ENCODE results near the gene GARS1.

Gene GARS1

DNA sequence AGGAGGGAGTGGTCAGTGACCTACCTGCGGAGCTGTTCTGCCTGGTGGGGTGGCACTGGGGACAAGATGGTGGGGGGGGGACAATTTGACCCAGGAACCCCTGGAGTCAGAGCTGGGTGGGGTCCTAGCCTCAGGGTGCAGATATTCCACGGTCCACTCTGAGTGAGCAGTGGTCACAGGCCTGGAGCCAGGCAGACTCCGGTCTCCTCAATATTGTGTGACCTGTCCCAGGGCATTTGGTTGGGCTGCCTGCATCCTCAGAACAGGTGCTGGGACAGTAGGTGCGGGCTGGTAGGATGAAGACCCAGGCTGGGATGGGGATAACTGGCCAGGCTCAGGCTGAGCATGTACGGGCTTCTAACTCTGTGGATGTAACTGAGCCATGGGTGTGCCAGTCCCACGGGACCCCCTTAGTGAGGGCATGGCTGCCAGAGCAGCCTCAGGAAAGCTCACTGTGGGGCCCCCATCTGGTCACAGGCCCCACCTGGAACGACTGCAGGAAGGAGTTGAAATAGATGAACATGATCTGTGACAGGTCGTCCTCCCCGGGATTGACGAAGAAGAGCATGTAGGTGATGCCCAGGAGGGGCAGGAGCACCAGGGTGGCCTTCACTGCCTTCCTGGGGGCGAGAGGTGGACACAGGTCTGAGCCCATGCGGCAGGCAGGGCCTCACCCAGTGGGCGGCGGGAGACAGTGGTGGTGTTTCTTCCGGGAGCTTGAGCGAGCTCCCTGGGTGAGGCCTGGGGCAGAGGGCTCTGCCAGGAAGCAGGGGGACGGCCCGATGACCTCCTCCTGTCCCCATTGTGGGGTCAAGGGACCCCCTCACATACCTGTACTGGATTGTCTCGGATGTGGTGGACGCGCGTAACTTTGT, 60.7 kb downstream of the GARS1 start:
- DNase-seq (ENCODE audit: low read depth, low spot score): no peak

DNA sequence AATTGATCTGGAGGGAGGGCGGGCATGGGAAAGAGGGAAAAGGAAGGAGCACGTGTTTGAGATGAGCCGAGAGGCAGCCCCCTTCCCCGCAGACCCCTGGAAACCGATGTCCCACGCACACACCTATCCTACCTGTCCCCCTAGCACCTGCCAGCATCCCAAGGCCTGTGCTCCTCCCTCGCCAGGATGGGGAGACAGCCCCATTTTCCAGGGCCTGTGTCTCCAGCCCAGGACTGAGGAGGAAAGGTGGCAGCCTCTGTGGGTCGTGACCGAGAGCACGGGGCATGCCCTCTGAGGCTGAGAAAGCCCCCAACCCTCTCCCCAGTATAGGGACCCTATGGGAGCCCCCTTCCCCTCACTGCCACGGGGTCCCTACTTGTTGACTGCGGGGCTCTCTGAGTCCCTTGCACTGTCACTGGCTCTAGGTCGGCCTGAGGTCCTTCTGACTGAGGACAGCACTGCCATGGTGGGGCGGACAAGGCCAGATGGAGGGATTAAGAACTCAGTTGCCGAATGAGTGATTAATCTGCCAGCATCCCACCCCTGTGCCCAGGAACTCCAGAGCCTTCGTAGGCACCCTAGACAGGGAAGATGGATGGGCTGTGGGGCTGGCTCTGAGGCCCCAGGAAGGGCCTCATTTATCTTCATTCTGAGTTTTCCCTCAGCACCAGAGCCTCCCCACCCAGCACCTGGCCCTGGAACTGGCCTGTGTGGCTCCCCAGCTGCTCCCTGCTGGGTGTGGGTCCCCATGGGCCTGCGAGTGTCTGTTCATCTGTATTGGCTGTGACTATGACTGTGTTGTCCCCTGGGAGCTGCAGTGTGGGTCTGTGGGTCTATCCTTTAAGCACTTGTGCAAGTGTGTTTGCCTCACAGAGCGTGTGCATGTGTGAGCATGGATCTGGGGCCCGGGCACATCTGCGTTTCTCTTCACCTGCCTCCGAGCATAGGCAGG, 61.6 kb downstream of the GARS1 start:
- DNase-seq (ENCODE audit: low read depth, low spot score): no peak

DNA sequence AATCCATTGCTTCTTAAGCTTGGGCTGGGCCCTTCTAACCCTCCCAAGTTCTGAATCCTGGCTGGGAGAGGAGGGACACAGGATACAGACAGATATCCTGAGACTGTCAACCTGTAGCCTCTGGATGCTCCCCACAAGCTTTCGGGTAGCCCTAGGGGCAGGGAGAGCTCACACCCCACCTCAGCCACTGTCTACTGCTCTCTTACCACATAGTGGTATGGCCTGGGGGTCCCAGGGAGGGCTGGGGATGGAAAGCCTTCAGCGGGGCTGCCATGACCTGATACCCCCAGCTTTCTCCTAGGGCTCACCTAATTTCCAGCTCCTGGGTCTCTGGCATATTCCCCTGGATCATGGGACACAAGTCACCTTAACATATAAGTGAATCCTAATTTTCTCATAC, 62.5 kb downstream of the GARS1 start:
- DNase-seq (ENCODE audit: low read depth, low spot score): no peak

DNA sequence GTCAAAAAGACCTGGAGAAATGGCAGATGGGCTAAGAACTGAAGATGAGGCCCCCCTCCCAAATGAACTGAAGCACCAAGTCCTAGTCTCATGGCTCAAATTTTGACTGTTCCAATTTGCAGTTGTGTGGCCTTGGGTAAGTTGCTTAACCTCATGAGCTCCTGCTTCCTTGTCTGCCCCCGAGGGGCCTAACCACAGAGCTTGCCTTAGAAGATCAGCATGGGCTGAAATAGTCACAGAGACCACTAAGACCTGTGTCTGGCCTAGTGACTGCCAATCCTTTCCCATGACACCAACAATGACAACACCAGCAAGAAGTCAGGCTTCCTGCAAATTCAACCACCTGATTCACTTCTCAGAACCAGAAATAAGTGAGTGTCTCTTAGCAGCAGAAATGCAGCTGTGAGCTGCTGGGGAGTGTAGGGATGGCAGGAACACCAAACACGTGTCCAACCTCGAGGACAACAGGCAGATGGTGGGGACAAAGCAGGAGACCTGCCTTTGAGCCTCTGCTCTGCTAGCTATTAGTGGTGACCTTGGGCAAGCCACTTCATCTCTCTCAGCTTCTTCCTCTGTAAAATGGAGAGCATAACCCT, 63.9 kb downstream of the GARS1 start:
- DNase-seq (ENCODE audit: low read depth, low spot score): no peak

DNA sequence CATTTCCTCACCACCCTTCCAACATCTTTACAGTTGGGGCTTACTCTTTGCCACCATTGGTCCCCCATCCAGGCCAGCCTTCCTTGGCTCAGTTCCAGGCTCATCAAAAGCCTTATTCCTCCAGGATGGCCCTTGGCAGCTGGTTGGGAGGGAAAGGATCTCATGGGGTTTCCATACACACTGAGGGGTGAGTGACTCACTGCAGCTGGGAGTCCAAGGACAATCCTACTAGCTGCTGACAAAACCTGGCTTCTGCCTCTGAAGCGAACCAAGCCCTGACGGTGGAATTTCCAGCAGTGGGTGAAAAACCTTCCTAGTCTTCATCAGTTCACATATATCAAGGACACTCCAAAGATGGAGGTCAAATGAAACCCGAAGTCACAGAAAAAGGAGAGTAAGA, 64.6 kb downstream of the GARS1 start:
- no peak for DNase-seq (ENCODE audit: low read depth, low spot score)

DNA sequence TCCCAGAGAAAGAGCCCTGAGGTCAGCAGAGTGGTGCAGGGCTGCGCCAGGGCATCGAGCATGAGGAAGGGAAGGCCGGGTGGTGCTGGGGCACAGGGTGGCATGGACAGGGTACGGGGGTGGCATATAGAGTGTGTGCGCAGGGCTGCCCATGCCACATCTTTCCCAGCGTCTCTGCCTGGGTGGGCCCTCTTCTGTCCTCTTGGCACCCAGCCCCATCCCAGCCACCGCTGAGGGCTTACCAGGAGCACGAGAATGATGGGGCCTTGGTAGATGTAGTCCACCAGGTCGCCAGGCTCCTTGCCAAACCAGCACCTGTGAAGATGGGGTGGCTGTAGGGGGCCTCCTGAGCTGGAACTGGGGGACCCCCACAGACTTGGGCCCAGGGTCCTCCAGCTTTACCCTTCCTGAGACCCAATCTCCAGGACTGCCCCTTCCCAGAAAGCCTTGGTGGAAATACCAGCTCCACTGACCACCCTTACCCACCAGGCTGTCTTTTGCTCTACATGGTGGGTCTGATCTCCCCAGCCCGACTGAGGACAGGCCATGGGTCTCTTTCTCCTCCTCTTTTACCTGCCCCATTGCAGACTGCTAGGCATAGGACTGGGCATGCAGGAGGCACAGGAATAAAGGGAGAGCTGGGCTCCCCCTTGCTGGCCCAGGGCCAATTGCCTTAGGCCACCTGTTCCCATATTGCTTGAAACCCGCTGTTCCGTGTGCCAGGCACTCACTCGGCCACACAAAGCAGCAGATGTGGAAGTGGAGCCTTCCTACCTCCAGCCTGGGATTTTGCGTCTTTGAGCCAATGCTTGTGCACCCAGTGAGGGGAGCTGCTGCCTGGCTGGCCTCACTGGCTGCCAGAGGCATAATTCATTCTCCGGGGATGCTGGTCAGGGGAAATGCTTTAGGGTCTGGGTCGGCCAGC, 65.9 kb downstream of the GARS1 start:
- no peak for DNase-seq (ENCODE audit: low read depth, low spot score)

DNA sequence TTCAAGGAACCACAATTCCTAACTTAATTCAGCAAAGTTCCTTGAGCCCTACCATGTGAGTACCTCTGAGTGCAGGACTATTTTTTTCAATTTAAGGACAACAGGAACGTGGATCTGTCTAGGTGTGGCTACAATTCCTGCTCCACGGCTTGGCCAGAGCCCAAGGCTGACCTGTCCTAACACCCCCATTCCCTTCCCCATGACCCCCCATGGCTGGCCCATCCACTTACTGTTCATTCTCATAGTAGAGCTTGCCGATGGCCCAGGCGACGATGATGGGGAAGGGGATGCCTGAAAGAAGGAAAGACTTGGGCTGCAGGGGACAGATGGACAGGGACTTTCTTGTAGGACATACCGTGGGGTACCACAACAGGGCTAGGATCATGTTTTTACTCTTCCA, 67.2 kb downstream of the GARS1 start:
- DNase-seq (ENCODE audit: low read depth, low spot score): no peak

DNA sequence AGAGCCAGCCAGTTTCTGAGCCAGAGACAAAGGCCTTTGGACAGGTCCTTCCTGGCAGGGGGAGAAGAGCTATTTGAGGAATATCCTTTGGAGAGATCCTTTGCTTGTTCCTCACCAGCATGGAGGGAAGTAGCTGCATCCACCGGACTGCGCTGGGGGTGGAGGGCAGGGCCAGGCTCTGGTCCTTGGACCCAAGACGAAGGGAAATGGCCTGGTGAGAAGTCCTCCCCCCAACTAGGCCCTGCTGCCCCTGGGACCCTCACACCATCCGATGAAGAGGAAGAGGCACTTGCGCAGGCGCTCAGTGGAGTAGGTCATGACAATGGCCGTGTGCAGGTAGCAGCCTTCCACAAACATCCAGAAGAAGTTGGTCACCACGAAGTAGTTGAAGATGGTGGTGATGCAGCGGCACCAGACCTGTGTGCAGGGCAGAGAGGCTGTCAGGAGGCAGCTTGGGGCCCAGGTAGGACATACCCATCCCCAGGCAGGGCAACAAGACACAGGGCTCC, 67.8 kb downstream of the GARS1 start:
- DNase-seq (ENCODE audit: low read depth, low spot score): no peak

DNA sequence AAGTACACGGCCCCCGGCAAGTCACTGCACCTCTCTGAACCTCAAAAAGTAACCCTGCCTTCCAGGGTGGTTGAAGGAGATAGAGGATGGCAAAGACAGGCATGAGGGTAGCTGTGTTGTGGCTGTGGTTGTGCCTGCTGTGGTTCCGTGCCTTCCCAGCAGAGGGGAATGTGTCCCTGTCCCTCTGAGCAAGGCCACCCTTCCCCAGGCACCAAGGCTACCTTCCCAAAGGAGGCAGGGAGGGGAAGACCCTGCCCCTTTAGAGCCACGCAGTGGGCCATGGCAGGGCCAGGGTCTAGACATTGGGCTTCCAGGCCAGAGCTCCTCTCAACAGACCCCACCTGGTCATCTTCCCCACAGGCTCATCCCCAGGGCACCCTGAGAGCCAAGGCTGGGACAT, 68.7 kb downstream of the GARS1 start:
- DNase-seq (ENCODE audit: low read depth, low spot score): no peak

DNA sequence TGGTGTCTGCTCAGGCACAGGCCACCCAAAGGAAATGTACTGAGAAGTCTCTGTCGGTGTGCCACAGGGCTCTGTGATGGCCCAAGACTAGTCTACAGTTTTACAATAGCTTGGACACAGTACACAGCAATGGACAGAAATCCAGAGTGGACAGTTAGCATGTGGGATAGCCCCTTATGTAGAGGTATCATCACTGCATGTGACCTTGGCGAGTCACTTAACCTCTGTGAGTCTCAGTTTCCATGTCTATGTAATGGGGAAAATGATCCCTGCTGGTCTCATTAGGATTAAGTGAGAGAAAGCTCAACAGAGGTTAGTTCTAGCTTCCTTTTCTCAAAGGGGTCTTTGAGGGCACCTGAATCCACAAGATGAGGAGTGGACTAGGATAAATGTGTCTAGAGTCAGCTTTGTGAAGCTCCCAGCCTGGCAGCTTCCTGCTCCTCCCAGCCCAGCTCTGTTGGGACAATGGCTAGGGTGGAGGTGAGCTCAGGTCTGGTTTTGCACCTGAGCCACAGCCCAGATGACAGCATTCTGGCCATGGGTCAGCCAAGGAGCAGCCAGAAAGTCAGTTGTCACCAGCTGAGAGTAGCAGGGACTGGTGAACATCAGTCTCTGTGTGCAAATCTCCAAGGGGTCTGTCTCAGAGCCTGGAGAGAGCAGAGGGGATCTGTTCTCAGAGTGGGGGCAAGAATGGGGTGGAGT, 69.7 kb downstream of the GARS1 start:
- no peak for DNase-seq (ENCODE audit: low read depth, low spot score)

DNA sequence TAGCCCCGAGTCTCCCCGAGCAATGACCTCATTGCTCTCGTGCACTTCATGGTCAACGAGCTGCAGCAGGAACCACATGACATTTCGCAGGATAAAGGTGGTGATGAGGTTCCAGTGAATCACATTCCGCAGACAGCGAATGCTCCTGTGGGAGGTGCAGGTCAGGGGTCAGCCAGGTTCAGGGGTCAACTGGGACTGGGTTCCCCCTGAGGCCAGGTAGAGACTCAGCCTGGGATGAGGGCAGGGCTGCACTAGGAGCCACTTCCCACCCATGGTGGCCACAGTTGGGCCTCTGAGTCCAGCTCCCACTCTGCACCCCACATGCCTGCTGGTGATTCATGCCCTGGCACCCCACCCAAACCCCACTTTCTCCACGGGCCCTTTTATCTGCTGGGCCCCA, 70.4 kb downstream of the GARS1 start:
- DNase-seq (ENCODE audit: low read depth, low spot score): no peak

DNA sequence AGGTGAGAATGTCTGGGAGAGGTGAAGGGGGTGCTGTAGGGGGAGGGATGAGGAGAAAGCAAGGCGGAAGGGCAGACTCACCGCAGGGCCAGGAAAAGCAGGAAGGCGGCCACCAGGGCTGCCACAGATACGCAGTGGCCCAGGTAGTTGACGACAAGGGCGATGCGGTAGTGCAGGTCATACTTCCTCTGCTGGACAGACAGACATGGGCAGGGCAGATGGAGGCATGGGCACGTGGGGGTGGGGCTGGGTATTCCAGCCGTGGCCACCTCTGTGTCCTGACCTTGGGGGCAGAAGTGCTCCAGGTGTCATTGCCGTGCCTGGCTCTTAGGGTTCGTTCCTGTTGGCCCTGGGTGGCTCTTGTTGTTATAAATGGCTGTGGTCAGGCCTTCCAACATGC, 70.8 kb downstream of the GARS1 start:
- no peak for DNase-seq (ENCODE audit: low read depth, low spot score)

DNA sequence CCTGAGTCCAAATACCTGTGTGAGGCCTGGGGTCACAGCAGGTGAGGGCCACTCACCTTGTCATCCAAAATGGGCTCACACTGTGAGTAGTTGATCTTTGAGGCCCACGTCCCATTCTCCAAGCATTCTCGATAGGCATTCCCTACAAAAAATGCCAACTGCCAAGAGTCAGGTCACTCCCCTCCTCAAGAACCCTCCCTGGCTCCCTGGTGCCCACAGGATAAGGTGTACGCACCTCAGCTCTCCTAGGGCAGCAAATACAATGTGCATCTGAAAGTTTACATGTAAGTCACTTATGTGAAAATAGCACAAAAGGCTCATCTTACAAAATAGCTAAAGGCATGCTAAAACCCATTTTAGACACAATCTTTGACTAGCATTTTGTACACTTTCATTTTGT, 72.5 kb downstream of the GARS1 start:
- no peak for DNase-seq (ENCODE audit: low read depth, low spot score)

DNA sequence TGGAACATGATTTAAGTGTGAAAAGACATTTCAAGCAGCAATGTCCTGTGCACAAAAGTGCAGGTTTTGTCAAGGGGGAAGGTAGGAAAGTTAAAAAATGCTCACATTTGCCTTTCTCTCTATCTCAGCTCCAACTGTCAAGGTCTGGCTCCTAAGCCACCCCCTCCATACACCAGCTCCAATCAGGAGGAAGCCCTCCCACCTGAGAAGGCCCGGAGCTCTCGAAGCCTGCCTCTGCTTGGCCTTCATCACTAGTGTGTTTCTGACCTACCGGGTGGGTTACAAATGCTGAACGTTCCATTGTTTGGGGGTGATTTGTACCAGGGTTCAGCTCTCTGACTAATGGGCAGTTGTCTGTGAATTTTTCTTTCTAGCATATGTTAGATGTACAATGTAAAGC, 73.4 kb downstream of the GARS1 start:
- DNase-seq (ENCODE audit: low read depth, low spot score): no peak

DNA sequence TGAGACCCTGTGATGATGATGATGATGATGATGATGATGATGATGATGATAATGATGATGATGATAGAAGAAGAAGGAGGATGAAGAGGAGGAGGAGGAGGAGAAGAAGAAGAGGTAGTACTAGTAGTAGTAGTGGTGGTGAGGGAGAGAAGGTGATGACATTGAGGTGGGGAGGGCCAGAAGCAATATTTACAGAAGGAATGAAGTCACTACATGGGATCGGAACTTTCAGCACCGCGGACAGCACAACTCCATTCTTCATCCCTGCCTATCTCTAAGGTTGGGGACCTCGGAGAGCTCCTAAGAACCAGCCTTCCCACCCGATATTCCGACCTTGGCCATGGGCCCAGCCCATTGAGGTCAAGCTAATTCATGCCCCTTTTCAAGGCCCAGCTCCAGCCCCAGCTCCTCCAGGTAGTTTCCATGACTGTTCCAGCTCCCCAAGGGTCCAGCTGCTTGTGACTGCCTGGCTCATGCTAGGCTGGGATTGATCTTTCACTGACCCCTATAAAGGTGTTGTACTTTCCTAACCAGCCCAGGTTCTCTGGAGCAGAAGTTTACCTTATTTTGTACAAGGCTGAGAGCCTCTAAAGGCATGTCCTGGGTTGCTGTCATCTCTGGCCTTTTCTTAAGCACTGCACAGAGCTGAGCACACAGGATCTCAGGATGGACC, 77.3 kb downstream of the GARS1 start:
- DNase-seq (ENCODE audit: low read depth, low spot score): peak; percentile 23

DNA sequence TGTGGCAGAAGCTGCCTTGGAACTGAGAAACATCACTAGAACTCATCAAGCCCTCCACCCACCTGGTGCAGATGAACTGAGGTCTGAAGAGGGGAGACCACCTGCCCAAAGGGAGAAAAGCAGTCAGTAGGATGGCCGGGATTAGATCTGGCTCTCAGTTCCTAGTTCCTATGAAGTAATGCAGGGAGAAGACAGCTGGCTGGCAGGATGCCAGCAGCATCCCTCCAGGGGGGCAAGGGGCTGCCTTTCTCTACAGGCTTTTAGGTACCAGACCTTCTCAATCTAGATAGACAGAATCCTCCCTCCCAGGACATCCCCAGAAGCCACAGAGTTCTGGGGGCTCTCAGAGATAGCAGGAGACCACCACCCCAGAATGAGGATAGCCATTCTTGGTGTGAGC, 79.7 kb downstream of the GARS1 start:
- DNase-seq (ENCODE audit: low read depth, low spot score): no peak

DNA sequence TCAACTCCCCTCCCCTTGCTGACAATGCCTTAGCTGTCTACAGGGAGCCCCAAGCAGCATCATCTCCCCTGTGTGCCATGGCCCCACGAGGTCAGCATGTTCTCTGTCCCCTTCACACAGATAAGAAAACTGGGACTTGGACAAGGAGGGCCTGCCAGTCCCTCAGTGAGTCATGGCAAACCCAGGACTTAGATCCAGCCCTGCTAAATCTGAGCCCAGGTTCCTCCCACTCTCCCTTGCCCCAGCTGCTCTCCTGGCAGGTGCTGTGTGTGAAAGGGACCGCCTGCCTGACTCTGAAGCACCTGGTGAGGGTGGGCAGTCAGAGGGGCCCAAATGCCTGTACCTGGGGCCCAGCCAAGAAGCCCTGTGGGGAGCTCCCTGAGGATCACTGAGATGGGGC, 80.2 kb downstream of the GARS1 start:
- no peak for DNase-seq (ENCODE audit: low read depth, low spot score)

DNA sequence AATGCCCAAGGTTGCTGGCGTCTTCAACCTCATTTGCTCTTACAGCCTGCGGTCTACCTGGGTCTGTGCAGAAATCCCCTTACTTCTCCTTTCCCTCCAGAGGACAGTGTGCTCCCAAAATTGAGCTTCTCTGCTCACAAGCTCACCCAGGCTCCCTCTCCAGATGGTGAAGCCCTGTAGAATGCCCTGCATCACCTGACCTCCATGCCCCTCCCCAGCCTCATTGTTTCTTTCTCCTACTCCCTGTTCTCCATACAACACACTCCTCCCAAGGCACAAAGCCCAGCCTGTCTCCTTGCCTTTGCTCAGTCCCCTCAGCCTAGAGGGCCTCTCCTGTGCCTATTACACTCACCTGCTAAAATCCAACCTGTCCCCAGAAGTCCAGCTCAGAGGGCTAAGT, 84.1 kb downstream of the GARS1 start:
- no peak for DNase-seq (ENCODE audit: low read depth, low spot score)

DNA sequence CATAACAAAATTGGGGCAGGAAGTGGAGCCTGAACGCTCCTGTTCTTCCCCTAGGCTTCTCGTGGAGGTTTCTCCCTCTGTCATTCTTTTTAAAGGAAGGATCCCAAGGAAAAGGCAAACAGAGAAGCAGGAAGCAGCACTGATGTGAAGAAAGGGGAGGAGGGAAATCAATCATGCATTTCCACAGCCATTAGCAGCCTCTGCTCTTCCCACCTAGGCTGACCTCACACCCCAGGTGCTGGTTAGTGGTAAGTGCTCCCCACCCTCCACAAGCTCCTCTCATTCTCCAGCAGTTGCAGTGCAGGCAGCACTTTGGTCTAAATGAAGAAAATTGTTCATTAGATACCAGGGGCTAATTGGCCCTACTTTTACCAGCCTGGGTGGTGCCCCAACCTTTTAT, 85.0 kb downstream of the GARS1 start:
- DNase-seq (ENCODE audit: low read depth, low spot score): no peak

DNA sequence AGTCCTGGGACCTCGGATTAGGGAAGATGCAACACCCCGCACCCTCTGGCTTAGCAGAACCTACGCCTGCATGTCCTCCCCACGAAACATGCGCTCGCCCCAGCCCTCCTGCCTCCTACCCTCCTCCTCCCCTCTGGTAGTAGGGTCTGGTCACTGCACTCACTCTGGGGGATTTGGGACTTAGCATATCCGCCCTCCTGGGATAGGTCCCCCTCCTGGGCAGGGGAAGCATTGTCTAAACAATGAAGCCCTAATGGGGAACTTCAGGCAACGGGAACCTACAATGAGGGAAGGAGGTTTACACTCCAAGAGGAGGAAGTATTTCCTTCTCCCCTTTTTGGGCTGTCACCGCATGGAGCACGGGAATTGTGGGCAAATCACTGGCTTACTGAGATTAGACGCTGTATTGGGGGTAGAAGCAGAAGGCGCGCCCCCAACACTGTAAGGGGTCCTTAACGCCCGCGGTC, 86.7 kb downstream of the GARS1 start:
- DNase-seq (ENCODE audit: low read depth, low spot score): no peak

Measured in smooth muscle cell of the brain vasculature (primary cell).